Neural progenitor cell (in vitro differentiated cells): ENCODE measurements around the gene ATP8A1. TPM values are rescaled to one million over a fixed set of nuclear protein-coding genes. Genes with fewer than 3 reads are reported as not detected.

ENCODE experiments used
- DNase-seq: peaks from one replicate; pipeline ENCODE4 v3.0.0-alpha.2; 2016; ENCODE audit warnings: low spot score
- H2AFZ ChIP-seq: fragments of 200-600 bp; sonication (generic); replicated peaks from 2 replicates; pipeline ENCODE4 v1.6.1; 2016; ENCODE audit warnings: antibody characterized with exemption
- H3F3A ChIP-seq: fragments of 200-600 bp; sonication (generic); 2 replicates; pipeline ENCODE4 v1.6.1; 2016; ENCODE audit warnings: antibody characterized with exemption, low read depth
- H3K27ac ChIP-seq: fragments of 200-600 bp; sonication (generic); 2 replicates; pipeline ENCODE4 v1.5.1; 2016; ENCODE audit warnings: mild to moderate bottlenecking
- H3K27me3 ChIP-seq: fragments of 200-600 bp; sonication (generic); 2 replicates; pipeline ENCODE4 v1.6.1; 2016; ENCODE audit warnings: mild to moderate bottlenecking, moderate library complexity
- H3K36me3 ChIP-seq: fragments of 200-600 bp; sonication (generic); 2 replicates; pipeline ENCODE4 v1.5.1; 2016
- H3K4me1 ChIP-seq: fragments of 200-600 bp; sonication (generic); 2 replicates; pipeline ENCODE4 v1.6.1; 2016; ENCODE audit warnings: mixed run types
- H3K4me2 ChIP-seq: fragments of 200-600 bp; sonication (generic); 2 replicates; pipeline ENCODE4 v1.6.1; 2016
- H3K4me3 ChIP-seq: fragments of 200-600 bp; sonication (generic); 2 replicates; pipeline ENCODE4 v1.5.1; 2016
- H3K79me2 ChIP-seq: fragments of 200-600 bp; sonication (generic); 2 replicates; pipeline ENCODE4 v1.6.1; 2016; ENCODE audit warnings: low read depth
- H3K9ac ChIP-seq: fragments of 200-600 bp; sonication (generic); 2 replicates; pipeline ENCODE4 v1.6.1; 2016
- H3K9me3 ChIP-seq: fragments of 200-600 bp; sonication (generic); 2 replicates; pipeline ENCODE4 v1.5.1; 2016; ENCODE audit warnings: low read depth
- H4K20me1 ChIP-seq: fragments of 200-600 bp; sonication (generic); 2 replicates; pipeline ENCODE4 v1.6.1; 2016; ENCODE audit warnings: low read depth
- H3K27ac Mint-ChIP-seq: 3 replicates; pipeline ENCODE4 v1.8.0; 2021; ENCODE audit warnings: mixed read lengths
- H3K27me3 Mint-ChIP-seq: 2 replicates; pipeline ENCODE4 v1.8.0; 2022; ENCODE audit warnings: low read depth, mild to moderate bottlenecking, inconsistent platforms, moderate library complexity, mixed read lengths; ENCODE audit not compliant: insufficient read depth
- H3K36me3 Mint-ChIP-seq: 3 replicates; pipeline ENCODE4 v1.8.0; 2021; ENCODE audit warnings: mixed read lengths
- H3K4me1 Mint-ChIP-seq: 3 replicates; pipeline ENCODE4 v1.8.0; 2021; ENCODE audit warnings: mixed read lengths
- H3K4me3 Mint-ChIP-seq: 3 replicates; pipeline ENCODE4 v1.8.0; 2021; ENCODE audit warnings: mild to moderate bottlenecking, moderate library complexity, mixed read lengths
- H3K9me3 Mint-ChIP-seq: 3 replicates; pipeline ENCODE4 v1.8.0; 2020; ENCODE audit warnings: mixed read lengths
- CTCF ChIP-seq: fragments of 200-600 bp; sonication (generic); IDR thresholded peaks from 2 replicates; pipeline ENCODE4 v1.5.1; 2017; ENCODE audit warnings: antibody characterized with exemption, mild to moderate bottlenecking
- EZH2 ChIP-seq: fragments of 200-600 bp; sonication (generic); IDR thresholded peaks from 2 replicates; pipeline ENCODE4 v1.6.1; 2017; ENCODE audit warnings: antibody characterized with exemption, mild to moderate bottlenecking, moderate library complexity
- EZH2phosphoT487 ChIP-seq: fragments of 200-600 bp; sonication (generic); IDR thresholded peaks from 2 replicates; pipeline ENCODE4 v1.6.1; 2017; ENCODE audit warnings: antibody characterized with exemption
- total RNA-seq: library from RNA; depleted of rRNA; stranded (reverse); fragments of >200 nt; gene quantifications from 2 replicates; pipeline ENCODE4 v1.2.3, GENCODE V29; 2015; ENCODE audit warnings: low replicate concordance

The ATP8A1 gene
- total RNA-seq, 1 donor from 2014 or later = 46.1 TPM

GRCh38 chr4:42458657-42459056 is 198.2 kb downstream of the ATP8A1 start:
- peaks cover 9% of the 10 kb centered on the region for H3K9me3 Mint-ChIP-seq
- Histone ChIP-seq H3K9ac (no peak overlapping the region), H3K9me3 (no peaks in the 10 kb centered on the region), H2AFZ (no peak overlapping the region), H3K27me3 (no peaks in the 10 kb centered on the region), H3K4me1 (no peaks in the 10 kb centered on the region), H3K79me2 (no peaks in the 10 kb centered on the region), H4K20me1 (no peaks in the 10 kb centered on the region), H3K4me3 (no peak overlapping the region), H3K27ac (no peak overlapping the region), H3K36me3 (no peaks in the 10 kb centered on the region), H3F3A (no peaks in the 10 kb centered on the region), H3K4me2 (no peak overlapping the region)
- peaks cover 23% of the 10 kb centered on the region for H3K4me1 Mint-ChIP-seq
- no peak overlapping the region for H3K27ac Mint-ChIP-seq
- TF ChIP-seq CTCF (no peak), EZH2 (no peak)
- peak; percentile 3 for DNase-seq
- no peak overlapping the region for H3K4me3 Mint-ChIP-seq
- H3K36me3 Mint-ChIP-seq = peaks cover 20% of the 10 kb centered on the region
- peaks cover 16% of the 10 kb centered on the region for H3K27me3 Mint-ChIP-seq

GRCh38 chr4:42454755-42455420 is 202.0 kb downstream of the ATP8A1 start:
- no peak overlapping the region for H3K27ac ChIP-seq
- H3K79me2 ChIP-seq = no peaks in the 10 kb centered on the region
- H2AFZ ChIP-seq = no peak overlapping the region
- H3F3A ChIP-seq = no peaks in the 10 kb centered on the region
- H3K4me3 ChIP-seq = no peak overlapping the region
- Mint-ChIP-seq H3K4me3 (no peak overlapping the region), H3K36me3 (peaks cover 4% of the 10 kb centered on the region), H3K9me3 (peaks cover 3% of the 10 kb centered on the region), H3K27me3 (peaks cover 7% of the 10 kb centered on the region), H3K27ac (no peak overlapping the region), H3K4me1 (peaks cover 49% of the 10 kb centered on the region)
- H3K4me1 ChIP-seq = peaks cover 14% of the 10 kb centered on the region
- TF ChIP-seq EZH2phosphoT487 (no peak), CTCF (no peak), EZH2 (no peak)
- H3K4me2 ChIP-seq = no peak overlapping the region
- no peaks in the 10 kb centered on the region for H4K20me1 ChIP-seq
- H3K9ac ChIP-seq = no peak overlapping the region
- no peaks in the 10 kb centered on the region for H3K27me3 ChIP-seq
- DNase-seq = no peak
- H3K36me3 ChIP-seq = no peaks in the 10 kb centered on the region
- no peaks in the 10 kb centered on the region for H3K9me3 ChIP-seq

GRCh38 chr4:42453612-42454011 is 203.3 kb downstream of the ATP8A1 start:
- H3K4me1 Mint-ChIP-seq = peaks cover 44% of the 10 kb centered on the region
- H3K27me3 ChIP-seq = no peaks in the 10 kb centered on the region
- H3K9me3 Mint-ChIP-seq = peaks cover 7% of the 10 kb centered on the region

More at GRCh38 chr4:42453612-42454011, 203.3 kb downstream of the ATP8A1 start:
- H3K27me3 Mint-ChIP-seq = peaks cover 7% of the 10 kb centered on the region
- H3K4me3 Mint-ChIP-seq = no peak overlapping the region
- no peak for DNase-seq
- Histone ChIP-seq H3K4me1 (peaks cover 14% of the 10 kb centered on the region), H2AFZ (no peak overlapping the region), H4K20me1 (no peaks in the 10 kb centered on the region), H3K4me3 (no peak overlapping the region), H3K27ac (no peak overlapping the region), H3K4me2 (no peak overlapping the region), H3K79me2 (no peaks in the 10 kb centered on the region), H3F3A (no peaks in the 10 kb centered on the region), H3K9ac (no peak overlapping the region), H3K9me3 (no peaks in the 10 kb centered on the region), H3K36me3 (no peaks in the 10 kb centered on the region)
- H3K36me3 Mint-ChIP-seq = peaks cover 8% of the 10 kb centered on the region
- no peak overlapping the region for H3K27ac Mint-ChIP-seq
- no peak for TF ChIP-seq EZH2
- no peak for TF ChIP-seq EZH2phosphoT487
- TF ChIP-seq CTCF = no peak
